ENCODE measurements around the gene TBX18.

Gene TBX18

GRCh38 chr6:84773133-84773430 lies 8.7 kb upstream of the TBX18 start:
- 1% methylated on average over 14 of the region's 14 CpGs for WGBS
- Histone ChIP-seq H3K27me3 (ENCODE audit: insufficient read depth, low read length) (peaks cover 100% of the 10 kb centered on the region), H3K36me3 (ENCODE audit: insufficient read depth, low read length) (no peaks in the 10 kb centered on the region), H3K27ac (ENCODE audit: low read depth, low read length) (no peak overlapping the region), H3K4me1 (ENCODE audit: insufficient read depth, low read length) (peaks cover 5% of the 10 kb centered on the region; the same call in 1 of the 2 replicates), H3K9me3 (ENCODE audit: insufficient read depth, low read depth, low read length) (no peaks in the 10 kb centered on the region), H3K9ac (ENCODE audit: low read depth, low read length) (no peak overlapping the region), H3K4me3 (ENCODE audit: low read length) (peak overlapping the region; percentile 56)

GRCh38 chr6:84772428-84773132 lies 8.2 kb upstream of the TBX18 start:
- Histone ChIP-seq H3K4me3 (ENCODE audit: low read length) (peak overlapping the region; percentile 56), H3K27ac (ENCODE audit: low read depth, low read length) (no peak overlapping the region), H3K27me3 (ENCODE audit: insufficient read depth, low read length) (peaks cover 100% of the 10 kb centered on the region), H3K9me3 (ENCODE audit: insufficient read depth, low read depth, low read length) (no peaks in the 10 kb centered on the region), H3K4me1 (ENCODE audit: insufficient read depth, low read length) (peaks cover 7% of the 10 kb centered on the region; the same call in 1 of the 2 replicates), H3K36me3 (ENCODE audit: insufficient read depth, low read length) (no peaks in the 10 kb centered on the region), H3K9ac (ENCODE audit: low read depth, low read length) (no peak overlapping the region)
- 6% methylated on average over 33 of the region's 35 CpGs for WGBS

- H3K9me3 ChIP-seq (ENCODE audit: insufficient read depth, low read depth, low read length): no peaks in the 10 kb centered on the region
- H3K27me3 ChIP-seq (ENCODE audit: insufficient read depth, low read length): peaks cover 100% of the 10 kb centered on the region
- no peaks in the 10 kb centered on the region for H3K36me3 ChIP-seq (ENCODE audit: insufficient read depth, low read length)
- H3K9ac ChIP-seq (ENCODE audit: low read depth, low read length): no peak overlapping the region
- peaks cover 9% of the 10 kb centered on the region for H3K4me1 ChIP-seq (ENCODE audit: insufficient read depth, low read length)
- WGBS: 4% methylated on average over 14 of the region's 16 CpGs
- no peak overlapping the region for H3K4me3 ChIP-seq (ENCODE audit: low read length)
- H3K27ac ChIP-seq (ENCODE audit: low read depth, low read length): no peak overlapping the region
These were observed 7.5 kb upstream of the TBX18 start for GRCh38 chr6:84771756-84772356.

- no peaks in the 10 kb centered on the region for H3K36me3 ChIP-seq (ENCODE audit: insufficient read depth, low read length)
- peaks cover 100% of the 10 kb centered on the region for H3K27me3 ChIP-seq (ENCODE audit: insufficient read depth, low read length)
- peaks cover 9% of the 10 kb centered on the region for H3K4me1 ChIP-seq (ENCODE audit: insufficient read depth, low read length)
- H3K9me3 ChIP-seq (ENCODE audit: insufficient read depth, low read depth, low read length): no peaks in the 10 kb centered on the region
- 6% methylated on average over 6 of the region's 6 CpGs for WGBS
- no peak overlapping the region for H3K27ac ChIP-seq (ENCODE audit: low read depth, low read length)
- H3K4me3 ChIP-seq (ENCODE audit: low read length): no peak overlapping the region
- H3K9ac ChIP-seq (ENCODE audit: low read depth, low read length): no peak overlapping the region
These were observed 6.8 kb upstream of the TBX18 start for GRCh38 chr6:84771125-84771755.

- WGBS: 31% methylated on average over 2 of the region's 5 CpGs
- no peak overlapping the region for H3K9ac ChIP-seq (ENCODE audit: low read depth, low read length)
- no peaks in the 10 kb centered on the region for H3K36me3 ChIP-seq (ENCODE audit: insufficient read depth, low read length)
- H3K27me3 ChIP-seq (ENCODE audit: insufficient read depth, low read length): peaks cover 100% of the 10 kb centered on the region
- H3K4me3 ChIP-seq (ENCODE audit: low read length): no peak overlapping the region
- peaks cover 9% of the 10 kb centered on the region for H3K4me1 ChIP-seq (ENCODE audit: insufficient read depth, low read length)
- H3K27ac ChIP-seq (ENCODE audit: low read depth, low read length): no peak overlapping the region
- no peaks in the 10 kb centered on the region for H3K9me3 ChIP-seq (ENCODE audit: insufficient read depth, low read depth, low read length)
These were observed 6.1 kb upstream of the TBX18 start for GRCh38 chr6:84770521-84770920.

- no peaks in the 10 kb centered on the region for H3K9me3 ChIP-seq (ENCODE audit: insufficient read depth, low read depth, low read length)
- H3K4me3 ChIP-seq (ENCODE audit: low read length): no peak overlapping the region
- no peaks in the 10 kb centered on the region for H3K36me3 ChIP-seq (ENCODE audit: insufficient read depth, low read length)
- H3K4me1 ChIP-seq (ENCODE audit: insufficient read depth, low read length): peaks cover 12% of the 10 kb centered on the region
- peaks cover 99% of the 10 kb centered on the region for H3K27me3 ChIP-seq (ENCODE audit: insufficient read depth, low read length)
- H3K27ac ChIP-seq (ENCODE audit: low read depth, low read length): no peak overlapping the region
- no peak overlapping the region for H3K9ac ChIP-seq (ENCODE audit: low read depth, low read length)
- 3% methylated on average over 5 of the region's 5 CpGs for WGBS
These were observed 4.9 kb upstream of the TBX18 start for GRCh38 chr6:84769306-84769705.

- H3K27ac ChIP-seq (ENCODE audit: low read depth, low read length): no peak overlapping the region
These were observed 4.2 kb upstream of the TBX18 start for GRCh38 chr6:84768442-84769174.

GRCh38 chr6:84767526-84768201 lies 3.3 kb upstream of the TBX18 start:
- Histone ChIP-seq H3K9ac (ENCODE audit: low read depth, low read length) (no peak overlapping the region), H3K27me3 (ENCODE audit: insufficient read depth, low read length) (peaks cover 99% of the 10 kb centered on the region), H3K9me3 (ENCODE audit: insufficient read depth, low read depth, low read length) (no peaks in the 10 kb centered on the region), H3K4me3 (ENCODE audit: low read length) (no peak overlapping the region), H3K36me3 (ENCODE audit: insufficient read depth, low read length) (no peaks in the 10 kb centered on the region), H3K27ac (ENCODE audit: low read depth, low read length) (no peak overlapping the region), H3K4me1 (ENCODE audit: insufficient read depth, low read length) (peaks cover 10% of the 10 kb centered on the region)
- 9% methylated on average over 14 of the region's 14 CpGs for WGBS

More at GRCh38 chr6:84768442-84769174, 4.2 kb upstream of the TBX18 start:
- Histone ChIP-seq H3K4me3 (ENCODE audit: low read length) (peak overlapping the region; percentile 37; the same call in 1 of the 2 replicates), H3K36me3 (ENCODE audit: insufficient read depth, low read length) (no peaks in the 10 kb centered on the region), H3K9me3 (ENCODE audit: insufficient read depth, low read depth, low read length) (no peaks in the 10 kb centered on the region), H3K4me1 (ENCODE audit: insufficient read depth, low read length) (peaks cover 12% of the 10 kb centered on the region), H3K27me3 (ENCODE audit: insufficient read depth, low read length) (peaks cover 99% of the 10 kb centered on the region), H3K9ac (ENCODE audit: low read depth, low read length) (no peak overlapping the region)
- WGBS: 2% methylated on average over 29 of the region's 31 CpGs

GRCh38 chr6:84766799-84767525 lies 2.6 kb upstream of the TBX18 start:
- Histone ChIP-seq H3K9ac (ENCODE audit: low read depth, low read length) (no peak overlapping the region), H3K9me3 (ENCODE audit: insufficient read depth, low read depth, low read length) (no peaks in the 10 kb centered on the region), H3K4me3 (ENCODE audit: low read length) (peak overlapping the region; percentile 36), H3K36me3 (ENCODE audit: insufficient read depth, low read length) (no peaks in the 10 kb centered on the region), H3K27me3 (ENCODE audit: insufficient read depth, low read length) (peaks cover 99% of the 10 kb centered on the region), H3K27ac (ENCODE audit: low read depth, low read length) (no peak overlapping the region), H3K4me1 (ENCODE audit: insufficient read depth, low read length) (peaks cover 10% of the 10 kb centered on the region)
- 3% methylated on average over 38 of the region's 38 CpGs for WGBS

GRCh38 chr6:84766118-84766798 lies 1.9 kb upstream of the TBX18 start:
- peak overlapping the region; percentile 36 for H3K4me3 ChIP-seq (ENCODE audit: low read length)

More at GRCh38 chr6:84766118-84766798, 1.9 kb upstream of the TBX18 start:
- Histone ChIP-seq H3K27ac (ENCODE audit: low read depth, low read length) (no peak overlapping the region), H3K4me1 (ENCODE audit: insufficient read depth, low read length) (peaks cover 10% of the 10 kb centered on the region), H3K9me3 (ENCODE audit: insufficient read depth, low read depth, low read length) (no peaks in the 10 kb centered on the region), H3K36me3 (ENCODE audit: insufficient read depth, low read length) (no peaks in the 10 kb centered on the region), H3K9ac (ENCODE audit: low read depth, low read length) (no peak overlapping the region), H3K27me3 (ENCODE audit: insufficient read depth, low read length) (peaks cover 99% of the 10 kb centered on the region)
- 1% methylated on average over 32 of the region's 32 CpGs for WGBS
